ENCODE measurements around the gene MMP20.

Gene MMP20

GRCh38 chr11:102620179-102620578 lies 5.0 kb downstream of the MMP20 start:
- Histone ChIP-seq H3K4me2 (ENCODE audit: low read length, poor library complexity, severe bottlenecking) (no peak overlapping the region), H3K23ac (ENCODE audit: low read length in 2 of 2) (no peak overlapping the region), H3K36me3 (ENCODE audit: control insufficient read depth in 1 of 2, insufficient read depth in 2 of 2, low read depth in 1 of 2, low read length in 2 of 2) (no peaks in the 10 kb centered on the region), H2BK15ac (ENCODE audit: low read depth, poor library complexity, severe bottlenecking) (no peak overlapping the region), H2BK5ac (ENCODE audit: low read depth, low read length, poor library complexity, severe bottlenecking) (no peak overlapping the region), H3K9me3 (ENCODE audit: control insufficient read depth, low read length) (no peaks in the 10 kb centered on the region), H2AFZ (ENCODE audit: low read depth, low read length) (no peak overlapping the region), H2BK120ac (ENCODE audit: low read depth, low read length) (no peak overlapping the region), H4K91ac (ENCODE audit: low read length) (no peak overlapping the region), H3K9ac (ENCODE audit: low read length) (no peak overlapping the region), H3K4me3 (ENCODE audit: insufficient read depth in 1 of 2, low read depth in 1 of 2, low read length in 2 of 2) (no peak overlapping the region), H2BK12ac (ENCODE audit: low read length in 2 of 2) (no peak overlapping the region), H3K18ac (ENCODE audit: low read depth in 1 of 2, low read length in 2 of 2) (no peak overlapping the region), H4K8ac (ENCODE audit: low read length) (no peak overlapping the region), H3K27me3 (ENCODE audit: control insufficient read depth in 1 of 2, insufficient read depth in 1 of 2, low read length in 2 of 2) (no peaks in the 10 kb centered on the region), H3K79me1 (replicated peaks; ENCODE audit: low read length, poor library complexity, severe bottlenecking) (no peaks in the 10 kb centered on the region), H2AK5ac (ENCODE audit: low read length, severe bottlenecking) (no peak overlapping the region), H3K27ac (ENCODE audit: low read length, poor library complexity, severe bottlenecking) (no peak overlapping the region), H3K4me1 (ENCODE audit: control insufficient read depth, insufficient read depth, low read depth, low read length) (peaks cover 3% of the 10 kb centered on the region), H3K4ac (ENCODE audit: low read depth in 1 of 2, low read length in 2 of 2) (no peak overlapping the region), H3K14ac (ENCODE audit: low read length in 2 of 2) (no peak overlapping the region)
- no peak for DNase-seq

GRCh38 chr11:102617466-102618008 lies 7.6 kb downstream of the MMP20 start:
- Histone ChIP-seq H3K9me3 (ENCODE audit: control insufficient read depth, low read length) (no peaks in the 10 kb centered on the region), H4K91ac (ENCODE audit: low read length) (no peak overlapping the region), H2BK5ac (ENCODE audit: low read depth, low read length, poor library complexity, severe bottlenecking) (no peak overlapping the region), H3K27ac (ENCODE audit: low read length, poor library complexity, severe bottlenecking) (no peak overlapping the region), H2BK120ac (ENCODE audit: low read depth, low read length) (no peak overlapping the region), H3K4me3 (ENCODE audit: insufficient read depth in 1 of 2, low read depth in 1 of 2, low read length in 2 of 2) (no peak overlapping the region), H3K18ac (ENCODE audit: low read depth in 1 of 2, low read length in 2 of 2) (no peak overlapping the region), H3K4me2 (ENCODE audit: low read length, poor library complexity, severe bottlenecking) (no peak overlapping the region), H2BK15ac (ENCODE audit: low read depth, poor library complexity, severe bottlenecking) (no peak overlapping the region), H2AK5ac (ENCODE audit: low read length, severe bottlenecking) (no peak overlapping the region), H4K8ac (ENCODE audit: low read length) (no peak overlapping the region), H3K4ac (ENCODE audit: low read depth in 1 of 2, low read length in 2 of 2) (no peak overlapping the region), H3K36me3 (ENCODE audit: control insufficient read depth in 1 of 2, insufficient read depth in 2 of 2, low read depth in 1 of 2, low read length in 2 of 2) (no peaks in the 10 kb centered on the region), H3K9ac (ENCODE audit: low read length) (no peak overlapping the region), H3K4me1 (ENCODE audit: control insufficient read depth, insufficient read depth, low read depth, low read length) (peaks cover 3% of the 10 kb centered on the region), H3K23ac (ENCODE audit: low read length in 2 of 2) (no peak overlapping the region), H3K14ac (ENCODE audit: low read length in 2 of 2) (no peak overlapping the region), H3K27me3 (ENCODE audit: control insufficient read depth in 1 of 2, insufficient read depth in 1 of 2, low read length in 2 of 2) (no peaks in the 10 kb centered on the region), H3K79me1 (replicated peaks; ENCODE audit: low read length, poor library complexity, severe bottlenecking) (no peaks in the 10 kb centered on the region), H2AFZ (ENCODE audit: low read depth, low read length) (no peak overlapping the region), H2BK12ac (ENCODE audit: low read length in 2 of 2) (no peak overlapping the region)
- DNase-seq: no peak
- WGBS: 69% methylated on average over 1 of the region's 1 CpG

- DNase-seq: no peak
Observed at GRCh38 chr11:102615894-102616432, 9.2 kb downstream of the MMP20 start.

GRCh38 chr11:102615077-102615893 lies 9.8 kb downstream of the MMP20 start:
- Histone ChIP-seq H3K36me3 (ENCODE audit: control insufficient read depth in 1 of 2, insufficient read depth in 2 of 2, low read depth in 1 of 2, low read length in 2 of 2) (no peaks in the 10 kb centered on the region), H3K18ac (ENCODE audit: low read depth in 1 of 2, low read length in 2 of 2) (no peak overlapping the region), H3K27me3 (ENCODE audit: control insufficient read depth in 1 of 2, insufficient read depth in 1 of 2, low read length in 2 of 2) (no peaks in the 10 kb centered on the region), H2BK120ac (ENCODE audit: low read depth, low read length) (no peak overlapping the region), H2AK5ac (ENCODE audit: low read length, severe bottlenecking) (no peak overlapping the region), H3K27ac (ENCODE audit: low read length, poor library complexity, severe bottlenecking) (no peak overlapping the region), H2BK12ac (ENCODE audit: low read length in 2 of 2) (peak overlapping the region in 1 of 2 experiments; percentile 47), H4K8ac (ENCODE audit: low read length) (no peak overlapping the region), H3K4ac (ENCODE audit: low read depth in 1 of 2, low read length in 2 of 2) (no peak overlapping the region), H2AFZ (ENCODE audit: low read depth, low read length) (no peak overlapping the region), H3K9me3 (ENCODE audit: control insufficient read depth, low read length) (no peaks in the 10 kb centered on the region), H2BK15ac (ENCODE audit: low read depth, poor library complexity, severe bottlenecking) (no peak overlapping the region), H2BK5ac (ENCODE audit: low read depth, low read length, poor library complexity, severe bottlenecking) (no peak overlapping the region), H3K14ac (ENCODE audit: low read length in 2 of 2) (peak overlapping the region in 1 of 2 experiments; percentile 78), H3K4me3 (ENCODE audit: insufficient read depth in 1 of 2, low read depth in 1 of 2, low read length in 2 of 2) (no peak overlapping the region), H3K4me2 (ENCODE audit: low read length, poor library complexity, severe bottlenecking) (no peak overlapping the region), H3K23ac (ENCODE audit: low read length in 2 of 2) (no peak overlapping the region), H3K9ac (ENCODE audit: low read length) (no peak overlapping the region), H4K91ac (ENCODE audit: low read length) (peak overlapping the region; percentile 8), H3K79me1 (replicated peaks; ENCODE audit: low read length, poor library complexity, severe bottlenecking) (no peaks in the 10 kb centered on the region), H3K4me1 (ENCODE audit: control insufficient read depth, insufficient read depth, low read depth, low read length) (peaks cover 3% of the 10 kb centered on the region)
- WGBS: 86% methylated on average over 6 of the region's 7 CpGs
- DNase-seq: no peak

More at GRCh38 chr11:102615894-102616432, 9.2 kb downstream of the MMP20 start:
- Histone ChIP-seq H2BK12ac (ENCODE audit: low read length in 2 of 2) (peak overlapping the region in 1 of 2 experiments; percentile 47), H2BK15ac (ENCODE audit: low read depth, poor library complexity, severe bottlenecking) (no peak overlapping the region), H3K9me3 (ENCODE audit: control insufficient read depth, low read length) (no peaks in the 10 kb centered on the region), H3K27ac (ENCODE audit: low read length, poor library complexity, severe bottlenecking) (no peak overlapping the region), H2BK5ac (ENCODE audit: low read depth, low read length, poor library complexity, severe bottlenecking) (no peak overlapping the region), H3K14ac (ENCODE audit: low read length in 2 of 2) (peak overlapping the region in 1 of 2 experiments; percentile 78), H3K79me1 (replicated peaks; ENCODE audit: low read length, poor library complexity, severe bottlenecking) (no peaks in the 10 kb centered on the region), H3K9ac (ENCODE audit: low read length) (no peak overlapping the region), H2BK120ac (ENCODE audit: low read depth, low read length) (no peak overlapping the region), H3K4ac (ENCODE audit: low read depth in 1 of 2, low read length in 2 of 2) (no peak overlapping the region), H3K23ac (ENCODE audit: low read length in 2 of 2) (no peak overlapping the region), H4K8ac (ENCODE audit: low read length) (no peak overlapping the region), H3K4me2 (ENCODE audit: low read length, poor library complexity, severe bottlenecking) (no peak overlapping the region), H3K4me3 (ENCODE audit: insufficient read depth in 1 of 2, low read depth in 1 of 2, low read length in 2 of 2) (no peak overlapping the region), H3K36me3 (ENCODE audit: control insufficient read depth in 1 of 2, insufficient read depth in 2 of 2, low read depth in 1 of 2, low read length in 2 of 2) (no peaks in the 10 kb centered on the region), H4K91ac (ENCODE audit: low read length) (no peak overlapping the region), H2AK5ac (ENCODE audit: low read length, severe bottlenecking) (no peak overlapping the region), H3K27me3 (ENCODE audit: control insufficient read depth in 1 of 2, insufficient read depth in 1 of 2, low read length in 2 of 2) (no peaks in the 10 kb centered on the region), H3K18ac (ENCODE audit: low read depth in 1 of 2, low read length in 2 of 2) (no peak overlapping the region), H3K4me1 (ENCODE audit: control insufficient read depth, insufficient read depth, low read depth, low read length) (peaks cover 3% of the 10 kb centered on the region), H2AFZ (ENCODE audit: low read depth, low read length) (no peak overlapping the region)
- WGBS: 84% methylated on average over 3 of the region's 3 CpGs

Measured in mesenchymal stem cell (in vitro differentiated cells and primary cell).